H1 (cell line): ENCODE data around the gene CUL1. TPM values are rescaled to one million over a fixed set of nuclear protein-coding genes. Genes with fewer than 3 reads are reported as not detected.

ENCODE experiments used
- FOSL1 ChIP-seq: IDR thresholded peaks from 2 replicates; pipeline ENCODE4 v1.6.1; 2011; ENCODE audit warnings: mild to moderate bottlenecking, low read depth, low read length, moderate library complexity; ENCODE audit not compliant: insufficient read depth
- GTF2F1 ChIP-seq: IDR thresholded peaks from 2 replicates; pipeline ENCODE4 v1.6.1; 2012; ENCODE audit warnings: low read depth, low read length, improper control_type of control experiment, borderline replicate concordance
- HDAC2 ChIP-seq, 2 experiments: fragments of 300-600 bp in 1 of 2; sonication (generic) in 1 of 2; IDR thresholded peaks; 2 replicates each; pipeline ENCODE4 v1.6.1; 2011 to 2012; ENCODE audit warnings: low read depth in 2 of 2, low read length in 2 of 2, mild to moderate bottlenecking in 2 of 2, moderate library complexity in 2 of 2, borderline replicate concordance in 1 of 2, inconsistent platforms in 1 of 2
- NRF1 ChIP-seq: IDR thresholded peaks from 2 replicates; pipeline ENCODE4 v1.6.1; 2011; ENCODE audit warnings: mild to moderate bottlenecking, low read depth, low read length, improper control_type of control experiment
- RBBP5 ChIP-seq: IDR thresholded peaks from 2 replicates; pipeline ENCODE4 v1.7.1; 2012; ENCODE audit warnings: low read depth, mild to moderate bottlenecking, inconsistent platforms, low read length, moderate library complexity, borderline replicate concordance
- RNF2 ChIP-seq: fragments of 200-900, 300-1000 bp; sonication (generic); IDR thresholded peaks from 2 replicates; pipeline ENCODE4 v1.7.1; 2016; ENCODE audit warnings: borderline replicate concordance, low read depth, mild to moderate bottlenecking, antibody characterized with exemption, low read length; ENCODE audit not compliant: poor library complexity, severe bottlenecking; ENCODE audit errors: missing control alignments
- YY1 ChIP-seq: IDR thresholded peaks from 2 replicates; pipeline ENCODE4 v1.6.1; 2011; ENCODE audit warnings: low read depth, mild to moderate bottlenecking, low read length
- ZNF274 ChIP-seq: IDR thresholded peaks from 2 replicates; pipeline ENCODE4 v1.7.0; 2012; ENCODE audit warnings: low read length, borderline replicate concordance; ENCODE audit errors: extremely low read depth
- polyA plus RNA-seq, 7 experiments: library from polyadenylated mRNA; depleted of rRNA in 3 of 7; stranded (reverse) in 5 of 7; unstranded in 2 of 7; fragments of >200 nt in 5 of 7; fragments of 200-250 nt in 2 of 7; gene quantifications; 1 replicate in 5 of 7; 2 replicates in 1 of 7; 4 replicates in 1 of 7; pipeline versions ENCODE4 v1.2.1 to v1.2.3, GENCODE V29; 2011 to 2013; ENCODE audit warnings: missing spikeins in 2 of 7, mixed read lengths in 2 of 7
- total RNA-seq: library from RNA; stranded (reverse); fragmentation: NEBNext Ultra II Directional; extraction: Animal tissue kit (Norgen Biotek cat#: 25700); gene quantifications from 2 replicates; pipeline ENCODE4 v1.2.1, GENCODE V29; 2021
- TF ChIP-seq, protein P1 (sequence below): fragments of 300-600 bp; sonication (generic); IDR thresholded peaks from 2 replicates; pipeline ENCODE4 v1.7.1; 2012; ENCODE audit warnings: low read length, moderate library complexity, mild to moderate bottlenecking, inconsistent platforms; ENCODE audit not compliant: insufficient replicate concordance

CUL1 gene
- total and polyA plus RNA-seq, 2 of the 8 experiments (the other 6 are each of a cell fraction or from before 2014, with no cell fraction given): 33.0 to 77.3 TPM

GRCh38 chr7:148697256-148698006 is 1.3 kb upstream of the CUL1 start (continued):
- TF ChIP-seq, protein P1, sequence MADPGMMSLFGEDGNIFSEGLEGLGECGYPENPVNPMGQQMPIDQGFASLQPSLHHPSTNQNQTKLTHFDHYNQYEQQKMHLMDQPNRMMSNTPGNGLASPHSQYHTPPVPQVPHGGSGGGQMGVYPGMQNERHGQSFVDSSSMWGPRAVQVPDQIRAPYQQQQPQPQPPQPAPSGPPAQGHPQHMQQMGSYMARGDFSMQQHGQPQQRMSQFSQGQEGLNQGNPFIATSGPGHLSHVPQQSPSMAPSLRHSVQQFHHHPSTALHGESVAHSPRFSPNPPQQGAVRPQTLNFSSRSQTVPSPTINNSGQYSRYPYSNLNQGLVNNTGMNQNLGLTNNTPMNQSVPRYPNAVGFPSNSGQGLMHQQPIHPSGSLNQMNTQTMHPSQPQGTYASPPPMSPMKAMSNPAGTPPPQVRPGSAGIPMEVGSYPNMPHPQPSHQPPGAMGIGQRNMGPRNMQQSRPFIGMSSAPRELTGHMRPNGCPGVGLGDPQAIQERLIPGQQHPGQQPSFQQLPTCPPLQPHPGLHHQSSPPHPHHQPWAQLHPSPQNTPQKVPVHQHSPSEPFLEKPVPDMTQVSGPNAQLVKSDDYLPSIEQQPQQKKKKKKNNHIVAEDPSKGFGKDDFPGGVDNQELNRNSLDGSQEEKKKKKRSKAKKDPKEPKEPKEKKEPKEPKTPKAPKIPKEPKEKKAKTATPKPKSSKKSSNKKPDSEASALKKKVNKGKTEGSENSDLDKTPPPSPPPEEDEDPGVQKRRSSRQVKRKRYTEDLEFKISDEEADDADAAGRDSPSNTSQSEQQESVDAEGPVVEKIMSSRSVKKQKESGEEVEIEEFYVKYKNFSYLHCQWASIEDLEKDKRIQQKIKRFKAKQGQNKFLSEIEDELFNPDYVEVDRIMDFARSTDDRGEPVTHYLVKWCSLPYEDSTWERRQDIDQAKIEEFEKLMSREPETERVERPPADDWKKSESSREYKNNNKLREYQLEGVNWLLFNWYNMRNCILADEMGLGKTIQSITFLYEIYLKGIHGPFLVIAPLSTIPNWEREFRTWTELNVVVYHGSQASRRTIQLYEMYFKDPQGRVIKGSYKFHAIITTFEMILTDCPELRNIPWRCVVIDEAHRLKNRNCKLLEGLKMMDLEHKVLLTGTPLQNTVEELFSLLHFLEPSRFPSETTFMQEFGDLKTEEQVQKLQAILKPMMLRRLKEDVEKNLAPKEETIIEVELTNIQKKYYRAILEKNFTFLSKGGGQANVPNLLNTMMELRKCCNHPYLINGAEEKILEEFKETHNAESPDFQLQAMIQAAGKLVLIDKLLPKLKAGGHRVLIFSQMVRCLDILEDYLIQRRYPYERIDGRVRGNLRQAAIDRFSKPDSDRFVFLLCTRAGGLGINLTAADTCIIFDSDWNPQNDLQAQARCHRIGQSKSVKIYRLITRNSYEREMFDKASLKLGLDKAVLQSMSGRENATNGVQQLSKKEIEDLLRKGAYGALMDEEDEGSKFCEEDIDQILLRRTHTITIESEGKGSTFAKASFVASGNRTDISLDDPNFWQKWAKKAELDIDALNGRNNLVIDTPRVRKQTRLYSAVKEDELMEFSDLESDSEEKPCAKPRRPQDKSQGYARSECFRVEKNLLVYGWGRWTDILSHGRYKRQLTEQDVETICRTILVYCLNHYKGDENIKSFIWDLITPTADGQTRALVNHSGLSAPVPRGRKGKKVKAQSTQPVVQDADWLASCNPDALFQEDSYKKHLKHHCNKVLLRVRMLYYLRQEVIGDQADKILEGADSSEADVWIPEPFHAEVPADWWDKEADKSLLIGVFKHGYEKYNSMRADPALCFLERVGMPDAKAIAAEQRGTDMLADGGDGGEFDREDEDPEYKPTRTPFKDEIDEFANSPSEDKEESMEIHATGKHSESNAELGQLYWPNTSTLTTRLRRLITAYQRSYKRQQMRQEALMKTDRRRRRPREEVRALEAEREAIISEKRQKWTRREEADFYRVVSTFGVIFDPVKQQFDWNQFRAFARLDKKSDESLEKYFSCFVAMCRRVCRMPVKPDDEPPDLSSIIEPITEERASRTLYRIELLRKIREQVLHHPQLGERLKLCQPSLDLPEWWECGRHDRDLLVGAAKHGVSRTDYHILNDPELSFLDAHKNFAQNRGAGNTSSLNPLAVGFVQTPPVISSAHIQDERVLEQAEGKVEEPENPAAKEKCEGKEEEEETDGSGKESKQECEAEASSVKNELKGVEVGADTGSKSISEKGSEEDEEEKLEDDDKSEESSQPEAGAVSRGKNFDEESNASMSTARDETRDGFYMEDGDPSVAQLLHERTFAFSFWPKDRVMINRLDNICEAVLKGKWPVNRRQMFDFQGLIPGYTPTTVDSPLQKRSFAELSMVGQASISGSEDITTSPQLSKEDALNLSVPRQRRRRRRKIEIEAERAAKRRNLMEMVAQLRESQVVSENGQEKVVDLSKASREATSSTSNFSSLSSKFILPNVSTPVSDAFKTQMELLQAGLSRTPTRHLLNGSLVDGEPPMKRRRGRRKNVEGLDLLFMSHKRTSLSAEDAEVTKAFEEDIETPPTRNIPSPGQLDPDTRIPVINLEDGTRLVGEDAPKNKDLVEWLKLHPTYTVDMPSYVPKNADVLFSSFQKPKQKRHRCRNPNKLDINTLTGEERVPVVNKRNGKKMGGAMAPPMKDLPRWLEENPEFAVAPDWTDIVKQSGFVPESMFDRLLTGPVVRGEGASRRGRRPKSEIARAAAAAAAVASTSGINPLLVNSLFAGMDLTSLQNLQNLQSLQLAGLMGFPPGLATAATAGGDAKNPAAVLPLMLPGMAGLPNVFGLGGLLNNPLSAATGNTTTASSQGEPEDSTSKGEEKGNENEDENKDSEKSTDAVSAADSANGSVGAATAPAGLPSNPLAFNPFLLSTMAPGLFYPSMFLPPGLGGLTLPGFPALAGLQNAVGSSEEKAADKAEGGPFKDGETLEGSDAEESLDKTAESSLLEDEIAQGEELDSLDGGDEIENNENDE: no peak
- no peak for TF ChIP-seq RBBP5
- no peak for TF ChIP-seq HDAC2 (IDR thresholded peaks at IDR 0.05; ENCODE audit: borderline replicate concordance in 1 of 2, low read depth in 2 of 2, low read length in 2 of 2)
- TF ChIP-seq NRF1: no peak
- TF ChIP-seq RNF2: no peak
- no peak for TF ChIP-seq ZNF274
- TF ChIP-seq FOSL1: no peak
- no peak for TF ChIP-seq GTF2F1
- no peak for TF ChIP-seq YY1
